H9 (cell line): ENCODE results near the gene SH3RF3. TPM values are rescaled to one million over a fixed set of nuclear protein-coding genes. Genes with fewer than 3 reads are reported as not detected.

Experiments
- DNase-seq: peaks from one replicate; pipeline ENCODE4 v3.0.0-alpha.2; 2017
- H2AFZ ChIP-seq: one replicate; pipeline ENCODE4 v1.6.1; 2013; ENCODE audit warnings: mild to moderate bottlenecking, low read length, control low read depth, moderate library complexity
- H2AK5ac ChIP-seq: 2 replicates; pipeline ENCODE4 v1.6.1; 2013; ENCODE audit warnings: low read length, control low read depth, mixed read lengths; ENCODE audit not compliant: insufficient read length
- H2BK120ac ChIP-seq: one replicate; pipeline ENCODE4 v1.6.1; 2013; ENCODE audit warnings: low read depth, mild to moderate bottlenecking, low read length, control low read depth, inconsistent platforms; ENCODE audit not compliant: poor library complexity, severe bottlenecking
- H2BK12ac ChIP-seq: 2 replicates; pipeline ENCODE4 v1.6.1; 2013; ENCODE audit warnings: low read length, control low read depth, mixed read lengths, low read depth; ENCODE audit not compliant: insufficient read length
- H2BK15ac ChIP-seq: 2 replicates; pipeline ENCODE4 v1.6.1; 2013; ENCODE audit warnings: low read depth, low read length, control low read depth
- H2BK20ac ChIP-seq: one replicate; pipeline ENCODE4 v1.6.1; 2013; ENCODE audit warnings: low read depth, mild to moderate bottlenecking, low read length, control low read depth, inconsistent platforms; ENCODE audit not compliant: poor library complexity, severe bottlenecking
- H2BK5ac ChIP-seq: 2 replicates; pipeline ENCODE4 v1.6.1; 2013; ENCODE audit warnings: low read length, control low read depth, mixed read lengths; ENCODE audit not compliant: insufficient read length
- H3K14ac ChIP-seq: 2 replicates; pipeline ENCODE4 v1.6.1; 2013; ENCODE audit warnings: low read length, control low read depth; ENCODE audit not compliant: insufficient read depth
- H3K18ac ChIP-seq: 2 replicates; pipeline ENCODE4 v1.6.1; 2013; ENCODE audit warnings: low read depth, mild to moderate bottlenecking, mixed read lengths, low read length, control low read depth; ENCODE audit not compliant: insufficient read length
- H3K23ac ChIP-seq: 2 replicates; pipeline ENCODE4 v1.6.1; 2013; ENCODE audit warnings: low read length, control low read depth, mixed read lengths, low read depth; ENCODE audit not compliant: insufficient read length
- H3K23me2 ChIP-seq: 2 replicates; pipeline ENCODE4 v1.6.1; 2013; ENCODE audit warnings: low read depth, mild to moderate bottlenecking, mixed read lengths, low read length, control low read depth; ENCODE audit not compliant: insufficient read length, poor library complexity, severe bottlenecking
- H3K27ac ChIP-seq: 2 replicates; pipeline ENCODE4 v1.5.1; 2013; ENCODE audit warnings: low read length, control low read depth, mixed read lengths, low read depth; ENCODE audit not compliant: insufficient read length
- H3K27me3 ChIP-seq: 2 replicates; pipeline ENCODE4 v1.6.1; 2013; ENCODE audit warnings: low read length, control low read depth, inconsistent platforms; ENCODE audit not compliant: insufficient read depth
- H3K4ac ChIP-seq: 2 replicates; pipeline ENCODE4 v1.6.1; 2013; ENCODE audit warnings: low read depth, mild to moderate bottlenecking, control low read depth, inconsistent platforms, low read length, moderate library complexity
- H3K4me1 ChIP-seq: 2 replicates; pipeline ENCODE4 v1.6.1; 2013; ENCODE audit warnings: low read length, control low read depth, inconsistent platforms; ENCODE audit not compliant: insufficient read depth
- H3K4me2 ChIP-seq: 2 replicates; pipeline ENCODE4 v1.6.1; 2013; ENCODE audit warnings: low read length, control low read depth, mixed read lengths; ENCODE audit not compliant: insufficient read length, insufficient read depth
- H3K56ac ChIP-seq: 2 replicates; pipeline ENCODE4 v1.6.1; 2013; ENCODE audit warnings: low read depth, mild to moderate bottlenecking, mixed read lengths, low read length, control low read depth; ENCODE audit not compliant: insufficient read length
- H3K79me1 ChIP-seq: 2 replicates; pipeline ENCODE4 v1.6.1; 2013; ENCODE audit warnings: low read depth, mild to moderate bottlenecking, moderate library complexity, low read length, control low read depth, inconsistent platforms; ENCODE audit not compliant: insufficient read depth, poor library complexity, severe bottlenecking
- H3K79me2 ChIP-seq: 2 replicates; pipeline ENCODE4 v1.6.1; 2013; ENCODE audit warnings: low read length, control low read depth, inconsistent platforms; ENCODE audit not compliant: insufficient read depth
- H3K9ac ChIP-seq: 2 replicates; pipeline ENCODE4 v1.6.1; 2013; ENCODE audit warnings: low read length, control low read depth, mixed read lengths; ENCODE audit not compliant: insufficient read length; ENCODE audit errors: extremely low read depth
- H3K9me3 ChIP-seq: one replicate; pipeline ENCODE4 v1.6.1; 2013; ENCODE audit warnings: low read depth, low read length, inconsistent platforms; ENCODE audit not compliant: control insufficient read depth
- H3T11ph ChIP-seq: one replicate; pipeline ENCODE4 v1.6.1; 2013; ENCODE audit warnings: mild to moderate bottlenecking, low read length, control low read depth, inconsistent platforms
- H4K20me1 ChIP-seq: one replicate; pipeline ENCODE4 v1.6.1; 2013; ENCODE audit not compliant: control insufficient read depth, insufficient read length, insufficient read depth
- H4K5ac ChIP-seq: 2 replicates; pipeline ENCODE4 v1.6.1; 2013; ENCODE audit warnings: low read depth, mild to moderate bottlenecking, mixed read lengths, low read length, control low read depth; ENCODE audit not compliant: insufficient read length
- H4K8ac ChIP-seq: replicated peaks from 2 replicates; pipeline ENCODE4 v1.6.1; 2013; ENCODE audit warnings: low read length, control low read depth, mixed read lengths, low read depth; ENCODE audit not compliant: insufficient read length
- H4K91ac ChIP-seq: 2 replicates; pipeline ENCODE4 v1.6.1; 2013; ENCODE audit warnings: low read depth, mild to moderate bottlenecking, moderate library complexity, mixed read lengths, low read length, control low read depth; ENCODE audit not compliant: insufficient read length
- H3K27ac Mint-ChIP-seq, 3 experiments: 2 replicates in 2 of 3; 3 replicates in 1 of 3; pipeline ENCODE4 v1.8.0; 2020 to 2021; ENCODE audit warnings: mixed read lengths in 3 of 3, mild to moderate bottlenecking in 1 of 3, moderate library complexity in 1 of 3
- H3K27me3 Mint-ChIP-seq: 2 replicates; pipeline ENCODE4 v1.8.0; 2021; ENCODE audit warnings: low read depth, mild to moderate bottlenecking, moderate library complexity, mixed read lengths
- H3K36me3 Mint-ChIP-seq, 3 experiments: 2 replicates in 2 of 3; 3 replicates in 1 of 3; pipeline ENCODE4 v1.8.0; 2020 to 2021; ENCODE audit warnings: low read depth in 3 of 3, mixed read lengths in 3 of 3; ENCODE audit not compliant: insufficient read depth in 1 of 3
- H3K4me1 Mint-ChIP-seq, 2 experiments: 2 replicates each; pipeline ENCODE4 v1.8.0; 2020; ENCODE audit warnings: mixed read lengths in 2 of 2
- H3K4me3 Mint-ChIP-seq, 2 experiments: 2 replicates in 1 of 2; 3 replicates in 1 of 2; pipeline ENCODE4 v1.8.0; 2020 to 2021; ENCODE audit warnings: mild to moderate bottlenecking in 2 of 2, mixed read lengths in 2 of 2, moderate library complexity in 1 of 2
- H3K9me3 Mint-ChIP-seq, 2 experiments: 2 replicates in 1 of 2; 3 replicates in 1 of 2; pipeline ENCODE4 v1.8.0; 2020; ENCODE audit warnings: mild to moderate bottlenecking in 2 of 2, mixed read lengths in 2 of 2, moderate library complexity in 1 of 2
- CTCF ChIP-seq: fragments of 200-600 bp; sonication (generic); conservative IDR thresholded peaks from 3 replicates; pipeline ENCODE4 v1.8.0; 2021; ENCODE audit warnings: antibody characterized with exemption, mild to moderate bottlenecking
- WGBS: extraction: QIAGEN DNeasy Blood & Tissue Kit; methylation state at CpG from one replicate; pipeline ENCODE4 v1.1.7; 2013; ENCODE audit warnings: missing lambda C conversion rate, low lambda C conversion rate, mixed read lengths; ENCODE audit not compliant: insufficient read length; ENCODE audit errors: extremely low coverage; 5-methylcytosine and 5-hydroxymethylcytosine counted together
- total RNA-seq: library from RNA; stranded (reverse); gene quantifications from 2 replicates; pipeline ENCODE4 v1.2.1, GENCODE V29; 2021

Gene SH3RF3
- total RNA-seq, 1 experiment from 2014 or later: 0.46 TPM

GRCh38 chr2:109499566-109499965, 370.6 kb downstream of the SH3RF3 start:
- H4K5ac ChIP-seq: no peak overlapping the region

More at GRCh38 chr2:109499566-109499965, 370.6 kb downstream of the SH3RF3 start:
- Histone ChIP-seq H3K9ac (no peak overlapping the region), H4K20me1 (no peaks in the 10 kb centered on the region), H3K4ac (no peak overlapping the region), H3K27ac (no peak overlapping the region), H2BK20ac (no peak overlapping the region), H3K23me2 (no peaks in the 10 kb centered on the region), H3K4me2 (no peak overlapping the region), H4K8ac (no peak overlapping the region), H3K14ac (no peak overlapping the region), H3K56ac (no peak overlapping the region), H2BK120ac (no peak overlapping the region), H2BK5ac (no peak overlapping the region), H3T11ph (no peak overlapping the region), H2AK5ac (no peak overlapping the region), H3K27me3 (no peaks in the 10 kb centered on the region), H2BK15ac (no peak overlapping the region), H4K91ac (no peak overlapping the region), H3K4me1 (no peaks in the 10 kb centered on the region), H3K18ac (no peak overlapping the region), H2AFZ (no peak overlapping the region), H3K79me2 (no peaks in the 10 kb centered on the region), H2BK12ac (no peak overlapping the region), H3K9me3 (no peaks in the 10 kb centered on the region), H3K23ac (no peak overlapping the region), H3K79me1 (no peaks in the 10 kb centered on the region)
- Mint-ChIP-seq H3K36me3 (no peaks in the 10 kb centered on the region; a peak in 1 of 7 replicates), H3K4me3 (no peak overlapping the region), H3K27me3 (no peaks in the 10 kb centered on the region), H3K9me3 (no peaks in the 10 kb centered on the region), H3K27ac (peak overlapping the region in 1 of 3 experiments; percentile 52; a peak in 2 of 7 replicates), H3K4me1 (peaks cover 0 to 8% of the 10 kb centered on the region in 2 experiments; a peak in 1 of 4 replicates)
- no peak for TF ChIP-seq CTCF
- no peak for DNase-seq
- WGBS: no CpG with 5 or more reads among the region's 5 CpGs
